Measurements from ENCODE around the gene PANK4.

Gene PANK4

GRCh38 chr1:2528966-2529783, 2.8 kb upstream of the PANK4 start:
- no peak for ATAC-seq
- peak; percentile 63 for DNase-seq

- DNase-seq (no peak), ATAC-seq (no peak)
These were observed 2.2 kb upstream of the PANK4 start for GRCh38 chr1:2528611-2528965.

- DNase-seq, result peak; percentile 12
- no peak for ATAC-seq
These were observed 1.6 kb upstream of the PANK4 start for GRCh38 chr1:2528016-2528415.

GRCh38 chr1:2527556-2527860, 1.1 kb upstream of the PANK4 start:
- ATAC-seq (no peak), DNase-seq (no peak)

GRCh38 chr1:2526824-2527555, 594 bp upstream of the PANK4 start:
- DNase-seq, result peak; percentile 80
- peak; percentile 68 for ATAC-seq

- ATAC-seq (no peak), DNase-seq (peak; percentile 30)
These were observed 850 bp downstream of the PANK4 start for GRCh38 chr1:2525572-2525919.

- ATAC-seq (no peak), DNase-seq (no peak)
These were observed 2.3 kb downstream of the PANK4 start for GRCh38 chr1:2523891-2524609.

- ATAC-seq (no peak), DNase-seq (peak; percentile 56)
These were observed 3.1 kb downstream of the PANK4 start for GRCh38 chr1:2523191-2523890.

GRCh38 chr1:2522230-2522629, 4.2 kb downstream of the PANK4 start:
- DNase-seq (no peak), ATAC-seq (no peak)

GRCh38 chr1:2520806-2521205, 5.6 kb downstream of the PANK4 start:
- ATAC-seq, result no peak

GRCh38 chr1:2520206-2520605, 6.2 kb downstream of the PANK4 start:
- no peak for DNase-seq
- ATAC-seq, result no peak

More at GRCh38 chr1:2520806-2521205, 5.6 kb downstream of the PANK4 start:
- no peak for DNase-seq

GRCh38 chr1:2519729-2520128, 6.7 kb downstream of the PANK4 start:
- ATAC-seq, result no peak

GRCh38 chr1:2519029-2519685, 7.2 kb downstream of the PANK4 start:
- ATAC-seq (no peak), DNase-seq (no peak)

More at GRCh38 chr1:2519729-2520128, 6.7 kb downstream of the PANK4 start:
- no peak for DNase-seq

GRCh38 chr1:2518528-2518927, 7.9 kb downstream of the PANK4 start:
- no peak for ATAC-seq
- DNase-seq, result no peak

- ATAC-seq (no peak), DNase-seq (no peak)
These were observed 8.4 kb downstream of the PANK4 start for GRCh38 chr1:2517966-2518365.

- DNase-seq (no peak), ATAC-seq (no peak)
These were observed 9.4 kb downstream of the PANK4 start for GRCh38 chr1:2516946-2517345.

- ATAC-seq (no peak), DNase-seq (no peak)
These were observed 10.3 kb downstream of the PANK4 start for GRCh38 chr1:2516124-2516523.

GRCh38 chr1:2515763-2516080, 10.7 kb downstream of the PANK4 start:
- ATAC-seq (no peak), DNase-seq (no peak)

GRCh38 chr1:2514863-2515762, 11.3 kb downstream of the PANK4 start:
- DNase-seq (no peak), ATAC-seq (no peak)

- ATAC-seq (no peak), DNase-seq (no peak)
These were observed 12.3 kb downstream of the PANK4 start for GRCh38 chr1:2513939-2514652.
